ENCODE data around the gene ARID2.

DNA sequence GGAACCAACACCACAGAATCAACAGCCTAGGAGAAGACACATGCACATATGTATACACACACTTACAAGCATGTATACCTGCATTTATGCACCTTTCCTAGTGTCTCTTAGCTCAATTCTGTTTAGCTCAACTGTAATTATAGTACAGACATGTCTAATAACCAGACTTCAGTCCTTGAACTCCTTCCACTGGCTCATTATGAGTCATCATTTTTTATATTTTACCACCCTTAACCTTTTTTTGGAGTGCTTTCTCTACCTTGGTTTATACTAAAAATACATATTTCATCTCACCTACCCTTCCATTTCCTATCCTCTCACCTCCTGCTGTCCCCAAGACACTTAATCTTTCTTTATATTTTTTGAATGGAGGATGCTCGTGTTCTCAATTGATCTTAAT lies 110.4 kb downstream of the ARID2 start:
- TF ChIP-seq EZH2 (IDR thresholded peaks at IDR 0.05; ENCODE audit: insufficient read depth, poor library complexity, severe bottlenecking) (no peak), EZH2phosphoT487 (IDR thresholded peaks at IDR 0.05; ENCODE audit: insufficient read depth, low read depth) (no peak)

Data from GM23248 (cell line).